Ramos (cell line): ENCODE data around the gene RIBC1.
"Not testable (repeated sequence)": the region's sequence is repeated elsewhere in the genome, so short reads cannot be mapped to it uniquely, and the experiment has no call there.

Experiments used
- in situ Hi-C: fragments of 300-500 bp; cut with MboI; formaldehyde crosslinking; loops from one replicate; pipeline ENCODE4 v1.14.3; 2022; ENCODE audit warnings: low sequenced_read_pairs; ENCODE audit not compliant: unreplicated experiment

Gene RIBC1

DNA sequence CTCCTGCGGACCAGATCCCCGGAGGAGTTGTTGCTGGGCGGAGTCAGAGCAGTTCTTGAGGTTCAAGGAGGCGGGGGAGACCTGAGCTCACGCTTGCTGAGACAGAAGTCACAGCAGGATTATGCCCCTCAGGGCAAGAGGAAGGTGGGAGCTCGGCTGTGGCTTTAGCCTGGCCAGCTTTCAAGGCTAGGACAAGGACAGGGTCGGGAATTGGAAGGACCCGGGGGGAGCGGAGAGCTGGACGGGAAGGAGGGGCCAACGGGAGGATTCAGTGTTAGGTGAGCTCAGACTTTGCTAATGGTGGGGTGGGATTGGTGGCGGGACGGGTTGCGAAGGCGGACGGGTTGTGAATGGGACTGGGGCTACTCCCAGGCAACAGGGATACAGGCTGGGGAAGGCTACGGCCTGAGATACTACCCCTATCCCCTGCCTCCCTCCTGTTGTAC is at the start of gene RIBC1:
RIBC1 (plus strand) TSS at position 13 of the 446 bp plus-strand sequence. CDS start 3,404 bp downstream, outside the sequence.
- in situ Hi-C loops, result no loop called here

DNA sequence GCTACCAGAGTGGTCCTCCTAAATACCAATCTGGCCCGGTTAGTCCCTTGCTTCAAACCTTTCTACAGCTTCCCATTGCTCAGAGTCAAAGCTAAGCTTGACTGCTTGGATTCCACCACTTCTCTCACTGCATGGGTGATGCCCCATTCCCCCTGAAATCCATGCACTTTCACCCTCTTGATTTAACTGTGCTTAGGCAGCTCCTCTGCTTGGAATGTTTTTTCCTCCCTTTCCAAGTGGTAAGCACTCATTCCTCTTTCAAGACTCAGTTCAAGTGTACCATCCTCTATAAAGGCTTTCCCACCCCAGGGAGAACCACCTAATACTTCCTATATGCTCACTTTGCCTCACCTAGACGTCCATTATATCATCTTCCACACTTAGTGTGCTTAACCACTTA is 49.4 kb upstream of the RIBC1 start:
- in situ Hi-C loops, result no loop called here

DNA sequence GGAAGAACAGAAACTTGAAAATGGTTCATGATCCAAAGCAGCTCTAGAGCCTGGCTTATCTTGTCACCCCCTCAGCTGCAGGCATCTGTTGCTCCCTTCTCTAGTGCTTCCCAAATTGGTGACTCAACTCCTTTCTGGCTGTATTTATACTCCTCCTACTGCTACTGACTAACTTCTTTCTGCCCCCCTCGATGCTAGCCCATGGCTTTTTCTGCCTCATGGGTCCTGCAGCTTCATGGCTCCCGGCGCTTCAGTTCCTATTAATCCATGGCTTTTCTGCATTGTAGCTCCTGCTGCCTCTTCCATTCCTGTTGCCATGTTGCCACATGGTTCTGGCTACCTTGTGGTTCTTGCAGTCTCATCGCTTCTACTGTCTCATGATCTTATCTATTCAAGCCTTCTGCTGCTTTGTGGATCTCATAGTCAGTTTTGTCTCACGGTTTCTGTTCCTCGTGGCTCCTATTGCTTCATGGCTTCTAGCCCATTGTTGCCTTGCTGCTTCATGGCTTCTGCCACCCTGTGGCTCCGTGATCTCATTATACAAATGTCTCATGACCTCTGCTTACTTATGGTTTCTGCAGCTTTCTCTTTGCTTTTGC is 48.4 kb upstream of the RIBC1 start:
- in situ Hi-C loops, result no loop called here

DNA sequence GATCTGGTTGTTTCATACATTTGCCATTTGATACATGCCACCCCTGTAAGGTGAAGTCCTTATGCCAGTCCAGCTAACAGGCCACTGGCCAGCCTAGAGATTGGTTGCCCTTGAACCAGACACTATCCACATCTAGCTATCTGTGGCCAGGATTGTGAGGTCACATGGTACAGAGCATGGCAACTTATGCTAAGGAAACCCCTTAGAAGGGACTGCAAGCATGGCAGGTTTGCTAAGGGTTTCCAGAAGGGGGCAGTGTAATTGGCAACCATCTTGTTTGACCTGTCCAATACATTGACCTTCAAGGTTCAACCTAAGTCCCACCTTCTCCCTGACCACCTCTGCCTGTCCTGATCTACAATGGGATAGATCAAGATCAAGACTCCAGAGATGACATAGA is 47.8 kb upstream of the RIBC1 start:
- in situ Hi-C loops, result no loop called here

DNA sequence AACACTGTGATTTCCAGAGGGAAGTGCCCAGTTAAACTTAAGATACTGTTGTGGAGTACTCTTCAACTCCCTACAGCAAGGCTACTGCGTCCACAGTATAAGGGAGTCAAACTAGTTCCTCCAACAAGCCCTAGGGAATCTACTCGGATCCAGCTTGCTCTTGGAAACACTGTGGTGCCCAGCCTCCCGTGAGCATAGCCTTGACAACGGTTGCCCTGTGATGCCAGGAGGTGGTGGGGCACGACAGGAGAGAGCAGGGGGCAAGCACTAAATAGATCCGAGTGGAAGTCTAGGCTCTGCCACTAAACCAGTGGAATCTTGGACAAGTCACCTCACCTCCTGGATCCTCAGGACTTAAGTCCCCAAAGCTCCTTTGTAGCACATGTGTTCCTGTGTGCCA is 45.8 kb upstream of the RIBC1 start:
- in situ Hi-C loops, result no loop called here

DNA sequence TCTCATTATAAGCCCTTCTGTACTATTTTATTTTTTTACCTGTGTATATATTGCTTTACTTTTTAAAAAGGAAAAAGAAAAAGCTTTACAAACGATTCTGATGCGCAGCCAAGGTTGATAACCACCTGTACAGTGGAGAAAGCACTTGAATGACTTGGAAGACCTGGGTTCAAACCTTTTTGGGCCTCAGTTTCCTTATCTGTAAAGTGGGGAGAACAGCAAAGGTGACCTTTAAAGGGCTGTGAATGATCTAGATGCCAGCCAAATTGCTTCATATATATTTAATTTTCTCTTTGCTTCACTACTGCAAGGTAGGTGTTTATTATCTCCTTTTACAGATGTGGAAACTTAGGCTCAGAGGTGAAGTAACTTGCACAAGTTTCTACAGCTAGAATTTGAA is 45.2 kb upstream of the RIBC1 start:
- in situ Hi-C loops, result no loop called here

DNA sequence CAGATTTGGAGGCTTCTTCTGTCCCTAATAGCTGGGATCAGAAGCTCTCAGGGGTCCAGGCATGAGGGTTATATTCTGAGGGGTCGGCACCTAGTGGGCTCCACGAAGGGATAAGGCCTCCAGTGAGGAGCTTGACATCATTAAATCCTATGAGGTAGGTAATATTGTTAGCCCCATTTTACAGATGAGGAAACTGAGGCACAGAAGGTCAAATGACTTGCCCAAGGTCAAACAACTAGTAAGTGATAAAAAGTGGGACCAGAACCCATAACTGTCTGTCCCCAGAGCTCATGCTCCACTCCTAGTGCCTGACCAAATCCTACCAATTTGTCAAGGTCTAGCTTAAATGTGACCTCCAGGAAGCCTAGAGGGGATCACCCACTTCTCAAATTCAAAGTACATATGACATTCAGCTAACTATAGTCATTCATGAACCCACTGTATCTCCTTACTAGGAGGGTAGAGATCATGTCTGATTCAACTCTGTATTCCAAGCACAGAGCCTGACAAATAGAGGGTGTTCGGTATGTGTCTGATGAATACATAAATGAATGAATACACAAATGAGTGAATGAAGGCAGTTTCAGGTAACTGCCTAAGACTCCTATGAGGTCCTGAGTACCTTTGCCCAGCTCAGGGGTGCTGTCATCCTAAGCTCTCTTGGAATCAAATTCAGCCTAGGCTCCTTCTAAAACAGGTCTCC is 43.5 kb upstream of the RIBC1 start:
- in situ Hi-C loops, result no loop called here

DNA sequence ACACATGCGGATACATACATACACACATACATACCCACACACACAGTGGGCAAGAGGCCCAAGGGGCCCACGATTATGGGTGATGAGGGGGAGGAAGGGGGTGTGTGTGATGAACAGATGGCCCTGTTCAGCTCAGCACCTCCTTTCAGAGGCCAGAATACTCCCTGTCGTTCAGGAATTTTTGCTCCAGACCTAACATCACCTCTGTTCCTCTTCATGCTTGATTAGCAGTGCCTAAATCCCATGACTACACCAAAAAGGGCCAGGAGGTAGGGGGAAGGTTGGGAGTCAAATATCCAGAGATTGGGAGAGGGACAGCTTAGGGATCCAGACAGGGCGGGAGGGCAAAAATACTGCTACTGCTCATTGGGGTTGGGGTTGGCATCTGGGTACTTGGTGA is 42.9 kb upstream of the RIBC1 start:
- in situ Hi-C loops, result no loop called here

DNA sequence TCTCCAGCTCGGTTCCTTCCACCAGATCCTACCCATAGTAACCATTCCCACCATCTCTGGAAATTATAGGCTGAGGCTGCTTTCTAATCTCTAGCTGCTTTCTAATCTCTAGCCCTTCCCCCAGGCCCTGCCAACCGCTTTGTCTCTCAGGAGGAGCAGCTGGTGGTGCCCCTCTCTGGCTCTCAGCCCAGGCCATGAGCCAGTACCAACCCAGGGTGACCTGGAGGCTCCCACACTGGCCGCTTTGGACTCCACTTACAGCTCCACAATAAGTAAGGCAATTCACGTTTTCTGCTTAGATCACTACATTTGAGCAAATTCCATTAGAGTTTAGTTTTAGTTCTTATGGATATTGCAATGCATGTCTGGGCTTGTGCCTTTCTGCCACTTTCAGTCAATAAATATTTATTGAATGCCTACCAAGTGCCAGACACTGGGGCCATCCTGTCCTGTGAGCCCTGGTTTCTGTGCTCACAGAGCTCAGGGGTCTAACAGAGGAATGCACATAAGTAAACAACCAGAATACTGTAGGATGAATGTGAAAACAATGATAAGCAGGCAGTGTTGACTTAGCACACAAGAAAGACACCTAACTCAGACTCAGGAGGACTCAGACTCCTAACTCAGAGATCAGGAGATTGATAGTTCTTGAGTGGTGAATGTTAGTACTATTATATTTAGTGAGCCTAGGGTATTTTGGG is 39.1 kb upstream of the RIBC1 start:
- in situ Hi-C loops, result no loop called here

DNA sequence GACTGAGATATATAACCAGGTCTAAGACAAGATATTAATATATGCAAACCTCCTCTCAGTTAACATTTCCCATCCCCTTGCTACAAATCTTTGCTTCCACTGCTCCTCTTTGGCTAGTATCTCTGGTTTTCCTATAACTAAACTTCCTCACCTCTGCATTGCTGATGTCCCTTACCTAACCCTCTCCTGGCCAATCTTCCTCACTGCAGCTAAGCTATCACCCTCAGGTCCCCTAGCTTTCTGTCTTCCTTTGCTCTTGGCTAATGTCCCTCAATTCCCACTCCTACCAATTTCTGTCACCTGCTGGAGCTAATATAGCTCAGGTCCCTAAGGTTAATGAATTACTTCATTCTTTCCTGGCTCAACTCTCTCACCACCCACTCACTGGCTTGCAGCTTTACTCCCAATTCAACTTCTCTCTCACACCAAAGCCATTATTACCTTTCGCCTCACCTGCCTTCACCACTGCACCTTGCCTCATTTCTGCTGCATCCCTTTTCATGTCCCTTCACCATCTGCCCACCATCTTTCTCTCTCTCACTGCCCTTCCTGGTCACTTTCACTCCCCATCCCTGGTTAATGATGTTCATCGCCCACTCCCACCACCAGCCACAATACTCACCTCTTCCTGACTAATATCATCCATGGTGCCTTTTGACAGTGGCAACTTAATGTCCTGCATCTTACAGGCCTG is 26.9 kb upstream of the RIBC1 start:
- in situ Hi-C loops, result no loop called here

DNA sequence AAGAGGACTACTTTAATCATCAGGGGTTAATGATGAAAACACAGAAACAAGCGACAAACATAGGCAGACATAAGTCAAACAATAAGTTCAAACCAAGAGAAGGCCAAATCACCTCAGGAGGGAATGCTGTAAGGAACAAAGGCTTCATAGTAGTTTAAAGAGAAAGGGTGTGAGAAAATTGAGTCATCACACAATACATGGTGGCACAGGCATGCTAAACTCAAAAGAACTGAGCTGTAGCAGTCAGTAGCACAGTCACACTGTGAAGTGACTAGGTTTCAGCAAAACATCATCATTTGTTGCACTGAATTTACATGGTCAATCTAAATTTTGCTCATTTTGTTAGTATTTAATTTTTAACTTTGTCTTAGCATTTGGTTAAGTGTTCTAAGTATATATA is 24.5 kb upstream of the RIBC1 start:
- in situ Hi-C loops, result no loop called here

DNA sequence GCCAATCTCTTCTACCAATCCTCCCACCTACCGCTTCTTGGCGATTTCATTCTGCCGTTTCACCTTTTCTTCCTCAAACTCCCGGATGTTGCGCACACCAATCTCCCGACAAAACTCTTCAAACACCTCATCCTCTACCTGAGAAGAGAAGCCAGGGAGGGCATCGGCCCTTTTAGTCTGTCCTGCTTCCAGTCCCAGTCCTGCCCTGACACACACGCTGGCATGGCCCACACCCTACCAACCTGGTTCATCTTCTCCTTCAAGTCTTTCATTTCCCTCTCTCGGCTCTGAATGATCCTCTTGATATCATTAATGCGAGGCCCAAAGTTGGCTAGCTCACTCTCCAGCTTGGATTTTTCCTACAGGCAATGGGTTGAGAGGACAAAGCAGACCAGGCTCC is 19.1 kb upstream of the RIBC1 start:
- in situ Hi-C loops, result no loop called here

DNA sequence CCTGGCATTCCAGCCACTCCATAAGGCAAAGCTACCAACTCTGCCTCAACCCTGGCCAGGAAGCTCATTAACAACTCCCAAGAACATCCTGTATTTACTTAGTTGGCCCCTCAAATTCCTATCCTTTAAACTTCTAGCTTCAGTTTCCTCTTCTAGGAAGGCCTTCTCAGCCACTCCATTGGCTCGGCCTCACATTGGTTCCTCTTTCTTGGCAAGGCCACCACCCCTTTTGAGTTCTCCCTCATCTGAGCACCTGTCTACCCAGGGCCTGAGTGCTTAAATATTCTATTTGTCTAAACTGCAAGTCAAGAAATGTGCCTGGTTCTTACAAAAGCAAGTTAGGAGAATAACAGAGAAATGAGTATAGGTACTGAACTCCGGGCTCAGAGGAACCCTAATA is 10.2 kb upstream of the RIBC1 start:
- in situ Hi-C loops, result no loop called here

DNA sequence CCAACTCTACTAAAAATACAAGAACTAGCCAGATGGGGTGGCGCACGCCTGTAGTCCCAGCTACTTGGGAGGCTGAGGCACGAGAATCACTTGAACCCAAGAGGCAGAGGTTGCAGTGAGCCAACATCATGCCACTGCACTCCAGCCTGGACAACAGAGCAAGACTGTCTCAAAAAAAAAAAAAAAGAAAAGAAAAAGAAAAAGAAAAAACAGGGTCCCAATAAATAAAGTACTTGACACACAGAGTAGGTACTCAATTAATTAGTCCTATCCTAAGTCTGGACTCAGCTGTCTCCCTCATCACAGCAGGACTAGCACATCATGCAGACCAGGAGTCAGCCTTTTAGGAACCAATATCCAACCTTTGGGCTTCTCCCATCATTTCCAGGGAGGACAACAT is 2.3 kb upstream of the RIBC1 start:
- in situ Hi-C loops, result not testable (repeated sequence)

DNA sequence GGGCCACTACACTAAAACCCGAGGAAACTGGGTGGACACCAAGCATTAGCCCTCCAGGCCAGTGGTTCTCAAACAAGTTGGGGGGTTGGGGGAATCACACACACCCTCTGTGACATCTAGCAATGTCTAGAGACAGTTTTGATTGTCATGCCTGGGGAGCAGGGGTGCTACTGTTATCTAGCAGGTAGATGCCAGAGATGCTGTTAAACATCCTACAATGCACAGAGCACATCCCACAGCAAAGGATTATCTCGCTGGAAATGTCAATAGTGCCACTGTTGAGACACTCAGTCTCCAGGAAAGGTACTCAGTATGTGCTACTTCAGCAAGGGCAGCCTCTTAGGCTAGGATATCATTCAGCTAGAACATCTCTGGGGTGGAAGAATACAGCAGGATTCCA is 1.5 kb upstream of the RIBC1 start:
- in situ Hi-C loops, result no loop called here

DNA sequence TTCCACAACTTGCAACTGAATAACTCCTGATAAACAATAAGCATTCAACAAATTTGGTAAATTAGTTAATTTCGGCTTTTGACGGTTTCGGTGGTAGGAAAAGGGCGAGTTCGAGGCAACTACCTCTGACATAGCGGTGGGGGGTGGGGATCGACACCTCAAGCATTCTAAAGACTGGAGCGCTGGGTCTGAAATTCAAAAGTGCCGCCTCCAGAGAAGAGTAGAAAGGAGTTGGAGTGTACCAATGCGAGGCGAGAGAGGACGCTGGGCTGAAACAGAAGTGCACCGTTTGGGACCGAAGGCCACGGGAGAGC is 944 bp upstream of the RIBC1 start:
- in situ Hi-C loops, result no loop called here

DNA sequence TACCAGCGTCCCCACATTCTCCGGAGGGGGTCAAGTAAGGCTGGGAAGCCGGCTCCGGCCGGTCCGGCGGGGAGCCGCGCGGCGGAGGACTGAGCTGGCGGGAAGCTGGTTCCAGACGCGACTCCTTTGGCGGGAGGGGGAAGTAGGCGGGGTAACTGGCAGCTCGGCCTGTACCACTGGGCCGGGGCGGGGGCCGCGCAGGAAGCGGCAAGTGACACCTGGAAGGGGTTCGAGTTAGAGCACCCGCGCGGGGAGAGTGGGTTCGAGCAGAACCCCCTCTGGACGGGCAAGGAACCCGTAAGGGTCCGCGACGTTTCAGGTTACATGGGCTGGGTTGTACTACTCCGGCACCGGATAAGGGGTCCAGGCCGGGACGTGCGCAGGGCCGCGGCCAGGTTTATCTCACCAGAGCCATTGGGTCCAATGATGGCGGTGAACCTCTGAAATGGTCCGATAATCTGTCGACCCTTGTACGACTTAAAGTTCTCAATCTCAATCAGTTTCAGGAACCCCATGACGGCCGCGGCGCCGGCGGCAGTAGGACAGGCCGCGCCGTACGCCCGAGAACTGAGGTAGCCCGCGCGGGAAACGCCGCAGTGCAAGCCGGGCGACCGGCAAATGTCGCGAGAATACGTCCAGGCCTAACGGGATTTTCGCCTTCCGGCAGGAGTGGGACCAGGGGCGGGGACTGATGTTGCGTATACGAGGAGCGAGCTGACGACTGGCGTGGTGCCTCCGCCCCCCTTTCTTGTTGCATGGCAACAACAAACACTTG is 400 bp upstream of the RIBC1 start, which contains the start of gene SMC1A:
SMC1A (minus strand) TSS at position 569 of the 775 bp plus-strand sequence; CDS start at position 515, 54 bp downstream.
- in situ Hi-C loops, result no loop called here

DNA sequence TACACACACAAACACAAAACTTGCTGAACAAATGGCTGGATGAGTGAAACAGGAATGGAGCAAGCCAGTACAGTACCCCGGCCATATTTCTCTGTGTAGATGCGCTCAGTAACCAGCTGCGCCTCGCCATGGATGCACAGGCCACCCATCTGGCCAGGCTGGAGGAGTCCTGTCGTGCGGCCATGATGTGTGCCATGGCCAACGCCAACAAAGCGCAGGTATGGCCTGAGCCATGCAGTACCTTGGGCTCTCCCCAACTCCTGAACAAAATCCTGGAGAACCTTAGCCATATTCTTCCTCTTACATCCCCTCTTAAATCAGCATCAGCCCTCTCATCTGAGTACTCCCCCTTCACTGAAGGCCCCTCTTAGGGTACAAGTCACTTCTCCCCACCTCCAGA is 7.1 kb downstream of the RIBC1 start:
- in situ Hi-C loops, result no loop called here

DNA sequence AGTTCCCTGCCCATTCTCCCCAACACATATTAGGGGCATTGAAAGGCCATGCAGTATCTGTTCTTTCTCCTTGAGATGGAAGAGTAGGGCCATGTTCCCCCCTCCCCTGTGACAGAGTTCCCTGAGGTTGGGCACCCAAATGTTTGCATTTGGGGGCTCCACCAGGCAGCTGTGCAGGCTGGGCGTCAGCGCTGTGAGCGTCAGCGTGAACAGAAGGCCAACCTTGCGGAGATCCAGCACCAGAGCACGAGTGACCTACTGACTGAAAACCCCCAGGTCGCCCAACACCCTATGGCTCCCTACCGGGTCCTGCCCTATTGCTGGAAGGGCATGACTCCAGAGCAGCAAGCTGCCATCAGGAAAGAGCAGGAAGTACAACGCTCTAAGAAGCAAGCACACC is 7.6 kb downstream of the RIBC1 start:
- in situ Hi-C loops, result no loop called here
